ENCODE results near the gene KIAA0753.

KIAA0753 gene

GRCh38 chr17:6568184-6568758 is 72.2 kb downstream of the KIAA0753 start:
- FAIRE-seq = no peak

GRCh38 chr17:6567528-6568183 is 72.9 kb downstream of the KIAA0753 start:
- no peak for FAIRE-seq

DNA sequence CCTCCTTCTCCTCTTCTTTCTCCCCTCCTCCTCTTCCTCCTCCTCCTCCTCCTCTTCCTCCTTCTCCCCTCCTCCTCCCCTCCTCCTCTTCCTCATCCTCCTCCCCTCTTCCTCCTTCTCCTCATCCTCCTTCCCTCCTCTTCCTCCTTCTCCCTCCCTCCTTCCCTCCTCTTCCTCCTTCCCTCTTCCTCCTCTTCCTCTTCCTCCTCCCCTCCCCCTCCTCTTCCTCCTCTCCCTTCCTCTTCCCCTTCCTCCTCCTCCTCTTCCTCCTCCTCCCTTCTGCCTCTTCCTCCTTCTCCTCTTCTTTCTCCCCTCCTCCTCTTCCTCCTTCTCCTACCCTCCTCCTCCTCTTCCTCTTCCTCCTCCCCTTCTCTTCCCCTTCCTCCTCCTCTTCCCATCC is 79.1 kb downstream of the KIAA0753 start:
- no peak for FAIRE-seq

DNA sequence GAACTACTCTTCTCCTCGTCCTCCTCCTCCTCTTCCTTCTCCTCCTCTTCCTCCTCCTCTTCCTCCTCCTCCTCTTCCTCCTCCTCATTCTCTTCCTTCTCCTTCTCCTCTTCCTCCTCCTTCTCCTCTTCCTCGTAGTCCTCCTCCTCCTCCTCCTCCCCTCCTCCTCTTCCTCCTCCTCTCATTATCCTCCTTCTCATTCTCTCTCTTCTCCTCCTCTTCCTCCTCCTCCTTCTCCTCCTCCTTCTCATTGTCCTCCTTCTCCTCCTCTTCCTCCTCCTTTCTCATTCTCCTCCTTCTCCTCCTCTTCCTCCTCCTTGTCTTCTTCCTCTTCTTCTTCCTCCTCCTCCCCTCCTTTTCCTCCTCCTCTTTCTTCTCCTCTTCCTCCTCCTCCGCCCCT is 80.0 kb downstream of the KIAA0753 start:
- FAIRE-seq = no peak

GRCh38 chr17:6559753-6560215 is 80.7 kb downstream of the KIAA0753 start:
- FAIRE-seq = no peak

DNA sequence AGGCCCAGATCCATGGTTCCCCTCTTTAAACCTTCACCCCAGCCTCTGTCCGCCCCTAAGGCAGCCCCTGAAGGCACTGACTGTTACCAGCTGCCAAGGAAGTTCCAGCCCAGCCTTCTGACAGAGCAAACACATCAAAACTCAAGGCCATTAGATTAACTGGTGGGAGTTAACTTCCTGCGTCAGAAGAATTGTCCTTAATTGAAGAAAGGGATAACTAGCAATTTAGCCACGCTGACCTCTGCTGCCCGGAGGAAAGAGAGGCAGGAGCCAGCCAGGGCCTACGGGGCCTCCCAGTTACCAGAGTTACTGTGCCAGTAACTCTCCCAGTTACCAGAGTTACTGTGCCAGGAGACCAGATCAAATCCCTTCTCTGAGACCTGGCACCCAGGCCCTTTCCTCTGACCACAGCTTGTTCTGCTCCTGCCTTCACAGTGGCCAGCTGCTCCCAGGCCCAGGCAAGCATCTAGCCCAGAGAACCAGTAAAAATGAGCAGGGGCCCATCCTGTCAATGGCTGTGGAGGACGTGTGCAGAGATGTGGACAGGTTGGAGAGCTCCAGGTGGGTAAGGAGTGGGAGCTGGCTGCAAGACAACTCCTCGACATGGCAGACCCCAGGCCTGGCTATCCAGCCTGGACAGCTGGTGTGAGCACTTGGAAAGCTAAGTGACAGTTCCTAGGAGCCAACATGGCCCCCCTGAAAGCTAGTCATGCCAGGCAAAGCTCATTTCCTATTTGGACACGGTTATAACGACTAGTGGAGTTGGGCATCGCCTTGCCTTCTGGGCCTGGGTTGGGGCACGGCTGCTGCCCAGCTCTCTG is 81.4 kb downstream of the KIAA0753 start:
- FAIRE-seq = no peak

DNA sequence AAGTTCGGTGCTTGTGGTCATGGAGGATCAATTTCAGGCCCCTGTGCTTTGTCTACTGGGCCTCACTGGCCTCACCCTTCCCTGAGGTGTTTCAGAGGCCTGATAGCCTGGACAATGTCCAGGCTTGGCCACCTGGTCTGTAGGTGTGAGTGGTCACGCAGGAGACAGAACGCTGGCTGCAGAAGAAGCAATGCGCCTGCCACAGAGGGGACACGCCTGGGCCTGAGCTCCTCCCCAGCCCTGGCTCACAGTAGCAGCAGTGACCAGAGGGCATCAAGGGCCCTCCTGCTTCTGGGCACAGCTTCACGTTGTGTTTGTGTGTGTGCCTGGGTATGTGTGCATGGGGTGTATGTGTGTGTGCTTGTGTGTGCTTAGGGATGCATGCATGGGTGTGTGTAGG is 82.2 kb downstream of the KIAA0753 start:
- FAIRE-seq = no peak

GRCh38 chr17:6557040-6557438 is 83.5 kb downstream of the KIAA0753 start:
- no peak for FAIRE-seq

GRCh38 chr17:6556121-6557039 is 84.1 kb downstream of the KIAA0753 start, which contains the start of gene PITPNM3:
TSS of gene PITPNM3 (minus strand) at chr17:6556555. CDS start at chr17:6556406, 149 bp downstream.
- no peak for FAIRE-seq

GRCh38 chr17:6555331-6556120 is 85.0 kb downstream of the KIAA0753 start:
- no peak for FAIRE-seq

DNA sequence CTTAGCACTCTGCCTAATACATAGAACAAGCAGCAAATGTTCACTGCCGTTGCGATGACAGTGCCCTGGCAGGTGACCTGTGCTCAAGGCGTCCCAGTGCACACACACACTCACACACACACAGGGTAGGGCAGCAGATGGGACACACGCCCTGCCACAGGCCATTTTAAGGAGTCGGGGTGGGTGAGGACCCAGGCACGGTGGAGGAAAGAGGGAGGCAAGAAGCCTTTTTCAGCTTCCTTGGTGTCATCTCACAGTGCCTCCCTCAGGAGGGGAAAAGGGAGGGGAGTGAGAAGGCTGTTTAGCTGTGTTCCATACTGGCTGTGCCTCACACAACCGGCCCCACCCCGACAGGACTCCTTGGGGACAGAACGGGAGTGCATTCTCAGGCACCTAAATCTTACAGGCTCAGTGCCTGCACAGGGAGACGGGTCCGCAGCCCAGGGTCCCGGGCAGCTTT is 85.6 kb downstream of the KIAA0753 start:
- no peak for FAIRE-seq

DNA sequence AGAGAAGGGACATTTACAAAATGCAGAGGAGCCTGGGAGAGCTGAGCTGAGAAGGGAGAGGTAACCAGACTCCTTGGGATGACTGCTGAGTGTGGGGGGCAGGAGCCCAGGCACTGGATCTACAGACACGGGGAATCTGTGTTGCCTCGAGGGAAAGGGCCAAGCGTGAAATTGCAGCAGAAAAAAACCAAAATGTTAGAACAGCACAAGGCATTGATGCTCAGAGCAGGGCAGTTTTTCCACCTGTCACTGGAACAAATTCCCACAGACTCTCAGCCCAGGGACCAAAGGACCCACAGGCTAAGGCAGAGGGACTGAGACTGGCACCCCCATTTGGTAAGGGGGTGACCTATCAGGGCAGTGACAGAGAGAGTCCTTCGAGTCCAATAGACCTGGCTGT is 86.2 kb downstream of the KIAA0753 start:
- FAIRE-seq = no peak

DNA sequence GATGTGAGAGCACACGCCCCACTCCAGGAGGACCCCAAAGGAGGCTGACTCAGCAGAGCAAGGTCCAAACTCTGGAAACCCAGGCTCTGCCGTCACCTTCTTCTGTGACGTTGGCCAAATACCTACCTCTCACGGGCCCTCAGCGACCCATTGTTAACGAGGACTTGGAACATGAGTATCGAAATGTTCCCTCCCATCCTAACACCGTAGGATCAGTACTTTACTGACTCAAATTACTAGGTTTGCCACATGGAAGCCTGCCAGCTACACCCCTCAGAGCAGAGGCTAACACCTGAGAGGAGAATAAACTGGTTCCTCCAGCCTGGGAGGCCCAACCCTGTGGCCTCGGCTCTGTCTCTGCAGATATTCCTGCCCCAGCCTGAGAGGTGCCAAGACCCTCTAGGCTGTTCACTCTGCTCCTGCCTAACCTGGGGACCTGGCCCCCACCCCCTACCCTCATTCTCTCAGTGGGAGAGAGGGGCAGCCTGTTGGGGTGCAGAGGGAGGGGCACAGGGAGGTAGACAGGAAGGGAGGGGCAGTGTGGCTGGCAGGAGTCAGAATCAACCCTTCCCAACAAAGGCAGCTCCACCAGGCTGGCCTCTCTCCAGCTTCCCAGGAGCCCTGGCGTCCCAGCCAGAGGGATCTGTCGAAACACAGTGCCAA is 88.5 kb downstream of the KIAA0753 start:
- FAIRE-seq = no peak

GRCh38 chr17:6551356-6551755 is 89.2 kb downstream of the KIAA0753 start:
- no peak for FAIRE-seq

DNA sequence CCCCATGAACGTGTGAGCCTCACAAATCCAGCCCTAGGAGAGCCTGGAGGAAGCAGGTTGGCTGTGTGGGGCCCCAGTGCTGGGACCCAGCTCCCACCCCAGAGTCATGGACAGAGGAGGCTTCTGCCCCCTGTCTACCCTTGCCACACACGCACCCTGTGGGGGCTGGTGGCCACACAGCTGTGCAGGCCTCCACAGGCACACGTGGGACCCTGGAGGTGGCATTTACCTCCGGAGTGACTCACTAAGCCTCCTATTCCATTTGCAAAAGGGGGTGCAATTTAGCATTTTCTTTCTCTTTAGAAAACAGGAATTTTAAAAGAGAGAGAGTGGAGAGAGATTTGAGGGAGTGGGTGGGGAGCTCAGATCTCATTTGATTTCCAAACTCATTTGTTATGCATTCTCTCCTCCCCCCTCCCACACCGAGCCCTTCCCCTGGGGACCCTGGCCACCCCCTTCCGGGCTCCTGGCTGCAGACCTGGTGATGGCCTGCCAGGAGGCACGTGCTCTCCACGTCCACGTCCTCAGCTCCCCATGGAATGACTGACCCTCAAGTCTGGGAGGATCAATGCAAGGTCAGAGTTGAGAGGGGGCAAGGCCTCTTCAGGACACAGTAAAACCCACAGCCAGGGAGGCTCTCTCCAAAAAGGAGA is 91.0 kb downstream of the KIAA0753 start:
- FAIRE-seq = no peak

- FAIRE-seq = no peak
Measured at GRCh38 chr17:6548578-6549330, 91.8 kb downstream of the KIAA0753 start.

DNA sequence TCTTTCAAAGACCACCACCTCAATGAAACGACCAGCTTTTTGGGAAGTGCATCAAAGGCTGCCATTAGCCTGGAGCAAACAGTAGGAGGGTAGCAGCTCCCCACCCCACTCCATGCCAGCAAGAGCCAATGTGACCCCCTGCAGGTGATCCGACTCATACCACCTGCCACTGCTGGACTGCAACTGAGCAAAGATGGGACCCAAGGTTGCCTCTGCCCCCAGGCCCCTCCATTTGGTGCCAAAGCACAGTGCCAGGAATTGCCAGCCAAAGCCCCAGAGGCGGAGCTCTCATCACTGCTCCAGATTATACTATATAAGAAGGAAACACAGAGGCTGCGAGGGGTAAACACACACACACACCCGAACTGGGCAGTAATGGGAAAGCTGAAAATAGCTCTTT is 92.5 kb downstream of the KIAA0753 start:
- no peak for FAIRE-seq

DNA sequence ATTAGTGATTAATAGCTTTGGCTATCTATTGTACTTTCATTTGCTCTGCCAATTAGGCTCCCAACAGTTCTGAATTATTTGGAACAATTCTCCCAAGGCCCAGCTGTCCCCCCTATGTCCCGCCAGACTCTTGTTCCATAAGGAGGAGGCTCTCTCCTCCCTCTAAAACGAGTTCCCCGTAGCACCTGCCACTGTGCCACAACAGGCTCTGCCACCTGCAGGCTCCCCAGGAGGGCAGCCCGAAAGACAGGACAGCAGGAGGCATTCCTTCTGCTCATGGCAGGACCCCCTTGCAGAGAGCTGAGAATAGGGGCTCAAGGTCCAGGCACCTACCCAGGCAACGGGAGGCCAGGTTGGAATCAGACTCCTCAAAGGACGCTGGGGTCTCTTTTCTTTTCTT is 93.2 kb downstream of the KIAA0753 start:
- FAIRE-seq = no peak

- no peak for FAIRE-seq
Measured at GRCh38 chr17:6546069-6546718, 94.3 kb downstream of the KIAA0753 start.

Data from islet of Langerhans (tissue), 1 donor.